Mucosa of descending colon (tissue), 3 donors: Measurements from ENCODE around the gene SPA17. TPM values are rescaled to one million over a fixed set of nuclear protein-coding genes. Genes with fewer than 3 reads are reported as not detected.

Experiments
- ATAC-seq: fragments of 200-7000 bp; cut with Tn5 transposase; one replicate; pipeline ENCODE4 v1.9.1; 2020; ENCODE audit warnings: mild to moderate bottlenecking, moderate library complexity
- DNase-seq, 3 donors: peaks; one replicate each; pipeline ENCODE4 v3.0.0-alpha.2; 2020
- H3K36me3 ChIP-seq: fragments of 200-600 bp; one replicate; pipeline ENCODE4 v1.8.0; 2021; ENCODE audit warnings: low read depth, mild to moderate bottlenecking
- H3K4me1 ChIP-seq: fragments of 200-600 bp; one replicate; pipeline ENCODE4 v1.8.0; 2021; ENCODE audit warnings: low read depth, mild to moderate bottlenecking
- H3K4me3 ChIP-seq: fragments of 200-600 bp; one replicate; pipeline ENCODE4 v1.8.0; 2021; ENCODE audit warnings: mild to moderate bottlenecking
- H3K9me3 ChIP-seq: fragments of 200-600 bp; one replicate; pipeline ENCODE4 v1.8.0; 2021; ENCODE audit warnings: mild to moderate bottlenecking
- CTCF ChIP-seq: fragments of 200-600 bp; IDR thresholded peaks from one replicate; pipeline ENCODE4 v1.8.0; 2022; ENCODE audit warnings: antibody characterized with exemption, mild to moderate bottlenecking
- intact Hi-C, 2 donors: fragments of 100-400 bp; cut with DNase I in 1 of 2; cut with micrococcal nuclease in 1 of 2; formaldehyde crosslinking; loops; one replicate each; pipeline versions ENCODE4 v1.11.0 to v1.11.1; 2022; cut with DNase I, micrococcal nuclease
- total RNA-seq, 3 donors: library from RNA; stranded (reverse); fragmentation: NEBNext Ultra II Directional in 2 of 3; extraction: Animal tissue kit (Norgen Biotek cat#: 25700) in 2 of 3; gene quantifications; one replicate each; pipeline versions ENCODE4 v1.2.1 to v1.2.4, GENCODE V29; 2021 to 2023
- donor health status: DM: no; HTN: no; CAD: no; lungs with moderate emphysema.
- donor health status: DM: no; HTN: no; CAD: no.
- donor health status: DM: no; HTN: yes; CAD: no.

Gene SPA17
- total RNA-seq, 3 donors from 2014 or later = 4.6 to 6.9 (median 5.8) TPM

- no peak for ATAC-seq
- no peaks in the 10 kb centered on the region for H3K36me3 ChIP-seq
- TF ChIP-seq CTCF = no peak
These were observed 37.8 kb upstream of the SPA17 start for GRCh38 chr11:124635932-124636331.

GRCh38 chr11:124638500-124638899, 35.2 kb upstream of the SPA17 start:
- ATAC-seq (no peak), DNase-seq (no peak)
- intact Hi-C loops = no loop called here
- no peaks in the 10 kb centered on the region for H3K9me3 ChIP-seq
- H3K36me3 ChIP-seq = no peaks in the 10 kb centered on the region
- H3K4me1 ChIP-seq = no peaks in the 10 kb centered on the region
- TF ChIP-seq CTCF = no peak
- H3K4me3 ChIP-seq = no peak overlapping the region

More at GRCh38 chr11:124635932-124636331, 37.8 kb upstream of the SPA17 start:
- intact Hi-C loops = no loop called here
- H3K4me3 ChIP-seq = no peak overlapping the region
- DNase-seq = no peak
- H3K9me3 ChIP-seq = no peaks in the 10 kb centered on the region
- no peaks in the 10 kb centered on the region for H3K4me1 ChIP-seq

GRCh38 chr11:124639186-124639585, 34.5 kb upstream of the SPA17 start:
- Histone ChIP-seq H3K4me3 (no peak overlapping the region), H3K4me1 (no peaks in the 10 kb centered on the region), H3K9me3 (no peaks in the 10 kb centered on the region), H3K36me3 (no peaks in the 10 kb centered on the region)
- DNase-seq = no peak
- no peak for ATAC-seq
- no peak for TF ChIP-seq CTCF
- intact Hi-C loops = no loop called here

GRCh38 chr11:124640666-124641065, 33.0 kb upstream of the SPA17 start:
- no peaks in the 10 kb centered on the region for H3K36me3 ChIP-seq

GRCh38 chr11:124642628-124643027, 31.1 kb upstream of the SPA17 start:
- ATAC-seq (no peak), DNase-seq (no peak)
- no peak overlapping the region for H3K4me3 ChIP-seq
- H3K4me1 ChIP-seq = no peaks in the 10 kb centered on the region
- H3K9me3 ChIP-seq = no peaks in the 10 kb centered on the region
- no peaks in the 10 kb centered on the region for H3K36me3 ChIP-seq
- no peak for TF ChIP-seq CTCF
- intact Hi-C loops = no loop called here

More at GRCh38 chr11:124640666-124641065, 33.0 kb upstream of the SPA17 start:
- no peaks in the 10 kb centered on the region for H3K9me3 ChIP-seq
- no peak for ATAC-seq
- H3K4me3 ChIP-seq = no peak overlapping the region
- intact Hi-C loops = no loop called here
- no peaks in the 10 kb centered on the region for H3K4me1 ChIP-seq
- TF ChIP-seq CTCF = no peak
- no peak for DNase-seq

- no peak for TF ChIP-seq CTCF
- Histone ChIP-seq H3K4me1 (no peaks in the 10 kb centered on the region), H3K4me3 (no peak overlapping the region), H3K9me3 (no peaks in the 10 kb centered on the region), H3K36me3 (no peaks in the 10 kb centered on the region)
- intact Hi-C loops = no loop called here
- DNase-seq (no peak), ATAC-seq (no peak)
These were observed 30.6 kb upstream of the SPA17 start for GRCh38 chr11:124643042-124643604.
